Type B pancreatic cell (in vitro differentiated cells): ENCODE results near the gene KCNK17. TPM values are rescaled to one million over a fixed set of nuclear protein-coding genes. Genes with fewer than 3 reads are reported as not detected.

ENCODE experiments used
- DNase-seq: peaks from one replicate; pipeline ENCODE4 v3.0.0; 2021; ENCODE audit warnings: mixed read lengths; ENCODE audit not compliant: unreplicated experiment; ENCODE audit errors: extremely low spot score
- H3K27ac Mint-ChIP-seq: 2 replicates; pipeline ENCODE4 v1.8.0; 2021; ENCODE audit warnings: mild to moderate bottlenecking, mixed read lengths
- H3K27me3 Mint-ChIP-seq: 2 replicates; pipeline ENCODE4 v1.8.0; 2021; ENCODE audit warnings: mixed read lengths
- H3K36me3 Mint-ChIP-seq: 2 replicates; pipeline ENCODE4 v1.8.0; 2021; ENCODE audit warnings: mixed read lengths
- H3K4me1 Mint-ChIP-seq: one replicate; pipeline ENCODE4 v1.8.0; 2021; ENCODE audit warnings: mixed read lengths; ENCODE audit not compliant: unreplicated experiment
- H3K4me3 Mint-ChIP-seq: 2 replicates; pipeline ENCODE4 v1.8.0; 2021; ENCODE audit warnings: mild to moderate bottlenecking, mixed read lengths
- H3K9me3 Mint-ChIP-seq: 2 replicates; pipeline ENCODE4 v1.8.0; 2021; ENCODE audit warnings: mixed read lengths
- CTCF ChIP-seq: fragments of 200-600 bp; sonication (generic); conservative IDR thresholded peaks from 2 replicates; pipeline ENCODE4 v1.5.0; 2021; ENCODE audit warnings: antibody characterized with exemption, mild to moderate bottlenecking
- total RNA-seq: library from RNA; stranded (reverse); gene quantifications from 2 replicates; pipeline ENCODE4 v1.2.1, GENCODE V29; 2021; ENCODE audit warnings: low replicate concordance

The KCNK17 gene
- total RNA-seq, 1 donor from 2014 or later = 9.9 TPM

GRCh38 chr6:39313526-39314272 is 520 bp downstream of the KCNK17 start:
- Mint-ChIP-seq H3K4me3 (peak overlapping the region; percentile 72), H3K9me3 (no peaks in the 10 kb centered on the region), H3K36me3 (peaks cover 4% of the 10 kb centered on the region), H3K4me1 (peaks cover 5% of the 10 kb centered on the region), H3K27ac (no peak overlapping the region), H3K27me3 (peaks cover 82% of the 10 kb centered on the region)
- TF ChIP-seq CTCF = no peak
- DNase-seq = no peak

GRCh38 chr6:39312912-39313525 is 1.2 kb downstream of the KCNK17 start:
- Mint-ChIP-seq H3K4me3 (peak overlapping the region; percentile 72), H3K9me3 (no peaks in the 10 kb centered on the region)

GRCh38 chr6:39310542-39310941 is 3.7 kb downstream of the KCNK17 start:
- H3K27ac Mint-ChIP-seq = no peak overlapping the region
- DNase-seq = no peak
- H3K9me3 Mint-ChIP-seq = no peaks in the 10 kb centered on the region
- H3K27me3 Mint-ChIP-seq = peaks cover 66% of the 10 kb centered on the region
- H3K36me3 Mint-ChIP-seq = peaks cover 4% of the 10 kb centered on the region
- H3K4me1 Mint-ChIP-seq = peaks cover 5% of the 10 kb centered on the region
- TF ChIP-seq CTCF = no peak
- H3K4me3 Mint-ChIP-seq = no peak overlapping the region

More at GRCh38 chr6:39312912-39313525, 1.2 kb downstream of the KCNK17 start:
- Mint-ChIP-seq H3K4me1 (peaks cover 5% of the 10 kb centered on the region), H3K27me3 (peaks cover 78% of the 10 kb centered on the region), H3K27ac (no peak overlapping the region), H3K36me3 (peaks cover 4% of the 10 kb centered on the region)
- DNase-seq = no peak
- TF ChIP-seq CTCF = no peak

GRCh38 chr6:39309942-39310531 is 4.2 kb downstream of the KCNK17 start:
- Mint-ChIP-seq H3K27ac (peak overlapping the region; percentile 47), H3K4me3 (no peak overlapping the region), H3K4me1 (peaks cover 5% of the 10 kb centered on the region), H3K27me3 (peaks cover 61% of the 10 kb centered on the region), H3K36me3 (peaks cover 4% of the 10 kb centered on the region), H3K9me3 (no peaks in the 10 kb centered on the region)
- peak; percentile 93 for TF ChIP-seq CTCF
- DNase-seq = peak; percentile 80

GRCh38 chr6:39307462-39307861 is 6.8 kb downstream of the KCNK17 start:
- H3K4me3 Mint-ChIP-seq = no peak overlapping the region
- H3K4me1 Mint-ChIP-seq = peaks cover 5% of the 10 kb centered on the region
- H3K9me3 Mint-ChIP-seq = no peaks in the 10 kb centered on the region
- DNase-seq = no peak
- TF ChIP-seq CTCF = no peak
- H3K27ac Mint-ChIP-seq = no peak overlapping the region
- H3K27me3 Mint-ChIP-seq = peaks cover 36% of the 10 kb centered on the region
- H3K36me3 Mint-ChIP-seq = peaks cover 4% of the 10 kb centered on the region
